Esophagus (tissue), 2 donors: ENCODE data around the gene ST14. TPM values are rescaled to one million over a fixed set of nuclear protein-coding genes. Genes with fewer than 3 reads are reported as not detected.

Experiments used
- H3K27ac ChIP-seq, 2 donors: one replicate each; pipeline ENCODE4 v1.5.1; 2013; ENCODE audit warnings: low read depth in 2 of 2, mild to moderate bottlenecking in 2 of 2, inconsistent platforms in 1 of 2, low read length in 1 of 2, moderate library complexity in 1 of 2
- H3K27me3 ChIP-seq, 2 donors: one replicate each; pipeline ENCODE4 v1.6.1; 2013; ENCODE audit warnings: low read length in 2 of 2, control low read depth in 1 of 2, mild to moderate bottlenecking in 1 of 2; ENCODE audit not compliant: insufficient read depth in 2 of 2, control insufficient read depth in 1 of 2
- H3K36me3 ChIP-seq, 2 donors: one replicate each; pipeline ENCODE4 v1.6.1; 2013; ENCODE audit warnings: low read length in 1 of 2; ENCODE audit not compliant: control insufficient read depth in 2 of 2, insufficient read depth in 2 of 2
- H3K4me1 ChIP-seq, 2 donors: one replicate each; pipeline ENCODE4 v1.6.1; 2013; ENCODE audit warnings: low read length in 1 of 2; ENCODE audit not compliant: control insufficient read depth in 2 of 2, insufficient read depth in 2 of 2
- H3K4me3 ChIP-seq, 2 donors: one replicate each; pipeline ENCODE4 v1.5.1; 2013; ENCODE audit warnings: low read length in 2 of 2, mild to moderate bottlenecking in 2 of 2, low read depth in 1 of 2, moderate library complexity in 1 of 2
- H3K9me3 ChIP-seq, 2 donors: one replicate each; pipeline ENCODE4 v1.6.1; 2013; ENCODE audit warnings: mild to moderate bottlenecking in 2 of 2, low read depth in 1 of 2, low read length in 1 of 2, moderate library complexity in 1 of 2; ENCODE audit not compliant: control insufficient read depth in 2 of 2, insufficient read depth in 1 of 2
- WGBS, 2 donors: extraction: QIAGEN DNeasy Blood & Tissue Kit; methylation state at CpG; one replicate each; pipeline ENCODE4 v1.1.7; 2013; 5-methylcytosine and 5-hydroxymethylcytosine counted together
- polyA plus RNA-seq, 2 donors: library from polyadenylated mRNA; stranded (reverse); fragments of 200-250 nt; gene quantifications; one replicate each; pipeline ENCODE4 v1.2.3, GENCODE V29; 2013
- donor health status: healthy with polysubstance abuse.
- donor health status: Bipolar disorder and iron deficiency.

ST14 gene
- polyA plus RNA-seq: 10 to 100 TPM; 69.6 to 86.4 TPM

DNA sequence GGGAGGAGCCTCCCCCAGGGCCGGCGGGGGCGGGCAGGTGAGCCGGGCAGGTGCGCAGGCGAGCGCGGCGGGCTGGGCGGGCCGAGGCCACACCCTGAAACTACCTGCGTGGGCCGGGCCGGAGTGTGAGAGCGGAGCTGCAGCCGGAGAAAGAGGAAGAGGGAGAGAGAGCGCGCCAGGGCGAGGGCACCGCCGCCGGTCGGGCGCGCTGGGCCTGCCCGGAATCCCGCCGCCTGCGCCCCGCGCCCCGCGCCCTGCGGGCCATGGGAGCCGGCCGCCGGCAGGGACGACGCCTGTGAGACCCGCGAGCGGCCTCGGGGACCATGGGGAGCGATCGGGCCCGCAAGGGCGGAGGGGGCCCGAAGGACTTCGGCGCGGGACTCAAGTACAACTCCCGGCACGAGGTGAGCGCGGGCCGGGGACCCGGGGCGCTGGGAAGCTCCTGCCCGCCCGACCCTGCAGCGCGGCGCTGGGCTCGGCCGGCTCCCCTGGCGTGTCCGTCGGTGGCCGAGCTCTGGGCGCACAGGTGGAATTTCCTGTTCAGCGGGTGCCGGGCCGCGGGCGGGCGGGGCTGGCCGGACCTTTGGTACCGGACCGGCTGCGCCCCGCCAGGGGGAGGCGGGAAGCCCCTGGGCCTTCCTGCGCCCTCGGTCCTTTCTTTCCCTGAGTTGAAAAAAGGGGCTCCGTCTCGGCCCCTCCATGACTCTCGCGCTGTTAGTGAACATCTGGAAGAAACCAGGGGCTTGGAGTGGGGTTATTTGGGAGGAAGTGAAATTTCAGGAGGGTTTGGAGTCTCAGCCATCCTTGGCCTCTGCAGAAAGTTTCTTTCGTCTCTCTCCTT is at the start of gene ST14:
Gene ST14 (plus strand): TSS at position 126 of the 841 bp plus-strand sequence. CDS start 198 bp downstream, at position 324.
- 2 to 3% methylated on average over 69 to 89 of the region's 89 CpGs for WGBS, 2 donors
- peak within 1 kb of the TSS; percentile 71 to 89 for H3K4me3 ChIP-seq
- H3K27me3 ChIP-seq: no peaks in the 10 kb centered on the region
- H3K27ac ChIP-seq: peak within 1 kb of the TSS; percentile 80 to 89
- peaks cover 13 to 21% of the 10 kb centered on the region in 2 donors for H3K4me1 ChIP-seq
- peaks cover 0 to 6% of the 10 kb centered on the region in 2 donors for H3K36me3 ChIP-seq
- no peaks in the 10 kb centered on the region for H3K9me3 ChIP-seq

DNA sequence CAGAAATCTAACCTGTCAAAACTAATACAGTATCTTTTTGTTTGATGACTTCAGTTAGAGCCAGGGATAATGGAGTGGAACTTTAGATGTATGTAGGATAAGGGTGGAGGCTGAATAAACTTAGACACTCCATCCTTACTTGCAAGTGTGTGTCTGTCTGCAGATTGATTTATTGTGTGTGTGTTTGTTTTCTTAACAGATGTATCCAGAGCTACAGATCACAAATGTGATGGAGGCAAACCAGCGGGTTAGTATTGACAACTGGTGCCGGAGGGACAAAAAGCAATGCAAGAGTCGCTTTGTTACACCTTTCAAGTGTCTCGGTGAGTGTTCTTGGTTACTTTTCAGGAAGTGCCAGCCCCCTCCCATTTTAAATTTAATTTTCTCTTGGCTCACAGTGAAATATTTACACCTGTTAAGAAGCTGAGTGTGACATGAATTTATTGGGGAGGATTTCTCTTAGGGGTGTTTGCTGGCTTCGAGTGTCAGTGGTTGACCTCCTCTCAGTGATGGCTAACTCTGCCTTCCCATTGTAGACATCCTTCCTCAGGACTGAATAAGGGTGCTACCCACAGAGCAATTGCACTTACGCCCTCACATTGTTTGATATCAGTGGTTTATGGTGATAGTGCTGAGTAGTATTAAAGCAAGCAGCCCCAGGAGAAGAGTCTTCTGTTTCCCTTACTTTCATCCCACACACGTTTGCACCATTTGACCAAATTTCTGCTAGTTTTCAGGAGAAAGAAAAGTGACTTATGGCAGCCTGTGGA is 49.1 kb upstream of the ST14 start:
- 91 to 95% methylated on average over 7 of the region's 7 CpGs for WGBS, 2 donors
- no peaks in the 10 kb centered on the region for H3K27me3 ChIP-seq

DNA sequence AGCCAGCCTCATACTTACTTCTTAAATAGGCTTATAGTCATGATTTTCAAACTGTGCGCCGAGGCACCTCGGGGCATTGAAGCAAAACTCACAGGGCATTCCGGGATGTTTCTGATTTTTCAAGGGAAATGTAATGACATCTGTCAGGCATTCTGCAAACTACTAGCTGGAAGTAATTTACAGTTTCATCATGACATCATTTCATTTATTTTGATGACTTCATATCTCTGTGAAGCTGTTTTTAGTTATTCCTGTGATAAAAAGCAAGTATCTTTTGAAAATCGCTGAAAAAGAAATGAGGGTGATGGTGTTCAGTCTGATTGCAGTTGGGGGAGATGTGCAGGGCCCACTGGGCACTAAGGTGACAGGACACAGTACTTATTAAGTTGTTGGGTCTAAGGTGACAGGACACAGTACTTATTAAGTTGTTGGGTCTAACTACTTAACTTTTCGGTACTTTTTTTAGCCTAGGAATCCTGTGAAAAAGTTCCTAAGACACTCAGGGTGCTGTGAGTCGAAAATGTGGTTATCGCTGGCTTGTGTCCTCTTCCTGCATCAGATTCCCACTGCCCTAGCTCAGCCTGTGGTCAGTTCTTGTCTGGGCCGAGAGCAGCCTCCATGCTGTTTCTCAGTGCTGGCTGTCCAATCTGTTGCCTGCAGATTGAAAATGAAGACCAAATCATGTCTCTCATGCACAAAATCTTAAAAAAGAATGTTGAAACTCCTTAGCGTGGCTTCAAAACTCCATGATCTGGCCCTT is 47.3 kb upstream of the ST14 start:
- Histone ChIP-seq H3K9me3 (no peaks in the 10 kb centered on the region), H3K4me3 (no peak overlapping the region), H3K4me1 (no peaks in the 10 kb centered on the region), H3K36me3 (peaks cover 5 to 12% of the 10 kb centered on the region in 2 donors), H3K27me3 (no peaks in the 10 kb centered on the region), H3K27ac (no peak overlapping the region)
- 92 to 95% methylated on average over 10 of the region's 10 CpGs for WGBS, 2 donors

More for the DNA sequence above, 49.1 kb upstream of the ST14 start:
- no peak overlapping the region for H3K27ac ChIP-seq
- H3K36me3 ChIP-seq: peaks cover 5 to 12% of the 10 kb centered on the region in 2 donors
- no peaks in the 10 kb centered on the region for H3K9me3 ChIP-seq
- H3K4me3 ChIP-seq: no peak overlapping the region
- no peaks in the 10 kb centered on the region for H3K4me1 ChIP-seq

DNA sequence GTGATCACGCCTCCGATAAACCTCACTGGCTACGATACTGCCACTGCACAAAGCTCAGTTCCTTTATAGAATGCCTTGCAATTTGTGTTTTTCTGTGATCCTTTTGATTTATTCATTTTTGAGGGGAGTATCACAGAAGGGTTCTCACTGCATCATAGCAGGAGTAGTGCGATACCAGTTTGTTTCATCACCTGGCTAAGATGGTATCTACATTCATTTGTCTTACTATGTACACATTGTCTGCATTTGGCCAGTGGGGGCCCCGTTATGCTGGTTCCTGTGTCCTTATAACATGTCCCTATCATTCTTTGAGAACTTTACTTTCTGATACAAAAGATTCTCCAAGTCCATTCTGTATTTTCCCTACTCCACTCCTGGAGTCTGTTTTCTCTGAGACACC is 45.3 kb upstream of the ST14 start:
- Histone ChIP-seq H3K4me3 (no peak overlapping the region), H3K27me3 (no peaks in the 10 kb centered on the region), H3K9me3 (no peaks in the 10 kb centered on the region), H3K36me3 (peaks cover 5 to 12% of the 10 kb centered on the region in 2 donors), H3K4me1 (peaks cover 0 to 3% of the 10 kb centered on the region in 2 donors), H3K27ac (no peak overlapping the region)
- 85 to 92% methylated on average over 5 of the region's 5 CpGs for WGBS, 2 donors

DNA sequence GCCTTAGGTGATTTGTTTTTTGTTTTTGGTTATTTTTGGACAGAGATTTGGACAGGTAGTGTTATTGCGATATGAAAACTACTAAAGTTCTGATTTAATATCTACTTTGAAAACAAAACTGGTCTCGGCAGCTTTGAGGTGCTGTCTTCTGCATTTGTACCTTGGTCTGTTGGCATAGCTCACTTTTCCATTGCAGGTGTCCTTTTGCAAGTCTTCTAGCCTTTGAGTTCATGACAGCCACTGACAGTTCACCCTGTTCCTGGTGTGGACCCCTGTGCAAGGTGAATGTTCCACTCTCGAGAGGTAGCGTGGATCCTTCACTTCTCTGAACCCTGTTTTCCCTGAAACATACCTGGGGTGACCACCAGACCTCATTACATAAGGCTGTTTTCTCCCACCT is 44.9 kb upstream of the ST14 start:
- Histone ChIP-seq H3K9me3 (no peaks in the 10 kb centered on the region), H3K27me3 (no peaks in the 10 kb centered on the region), H3K36me3 (peaks cover 5 to 12% of the 10 kb centered on the region in 2 donors), H3K4me1 (peaks cover 0 to 3% of the 10 kb centered on the region in 2 donors), H3K4me3 (no peak overlapping the region), H3K27ac (no peak overlapping the region)
- WGBS, 2 donors: 81 to 92% methylated on average over 4 of the region's 4 CpGs

DNA sequence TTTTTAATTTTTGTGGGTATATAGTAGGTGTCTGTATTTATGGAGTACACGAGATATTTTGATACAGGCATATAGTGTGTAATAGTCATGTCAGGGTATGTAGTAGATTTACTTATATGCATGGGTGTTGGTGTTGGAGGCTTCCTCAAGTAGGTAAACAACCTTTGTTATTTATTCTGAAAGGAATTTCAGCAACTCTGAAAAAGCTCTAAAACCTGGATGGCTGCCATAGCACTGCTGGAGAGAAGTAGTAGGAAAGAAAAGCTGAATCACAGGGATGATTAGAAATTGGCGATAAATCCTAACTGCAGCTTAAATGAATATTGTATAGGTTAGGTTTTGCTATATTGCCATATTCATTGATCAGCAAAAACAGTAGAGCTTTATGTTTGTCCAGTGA is 44.4 kb upstream of the ST14 start:
- WGBS, 2 donors: 56 to 58% methylated on average over 2 of the region's 2 CpGs
- H3K27me3 ChIP-seq: no peaks in the 10 kb centered on the region
- H3K4me1 ChIP-seq: peaks cover 0 to 3% of the 10 kb centered on the region in 2 donors
- no peaks in the 10 kb centered on the region for H3K9me3 ChIP-seq
- no peak overlapping the region for H3K27ac ChIP-seq
- no peak overlapping the region for H3K4me3 ChIP-seq
- H3K36me3 ChIP-seq: peaks cover 5 to 12% of the 10 kb centered on the region in 2 donors

DNA sequence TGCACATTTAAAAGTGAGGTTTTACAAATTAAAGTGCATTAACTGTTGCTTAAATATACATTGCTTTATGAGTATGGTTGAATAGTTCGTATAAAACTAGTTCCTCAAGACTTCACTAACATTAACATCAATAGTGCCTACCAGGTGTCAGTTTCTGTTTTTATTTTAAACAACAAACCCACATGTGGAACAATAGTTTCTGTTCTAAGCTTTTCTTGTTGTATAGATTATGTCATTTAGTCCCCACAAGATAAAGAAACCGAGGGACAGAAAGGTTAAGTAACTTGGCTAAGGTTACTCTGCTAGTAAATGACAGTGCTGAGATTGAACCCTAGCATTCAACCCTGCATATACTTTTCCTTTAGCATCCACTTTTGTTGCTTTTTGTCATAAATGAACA is 41.4 kb upstream of the ST14 start:
- Histone ChIP-seq H3K36me3 (peaks cover 3 to 4% of the 10 kb centered on the region in 2 donors), H3K27ac (no peak overlapping the region), H3K27me3 (no peaks in the 10 kb centered on the region), H3K9me3 (no peaks in the 10 kb centered on the region), H3K4me1 (peaks cover 0 to 3% of the 10 kb centered on the region in 2 donors), H3K4me3 (no peak overlapping the region)
- WGBS, 2 donors: 68 to 88% methylated on average over 2 of the region's 2 CpGs

DNA sequence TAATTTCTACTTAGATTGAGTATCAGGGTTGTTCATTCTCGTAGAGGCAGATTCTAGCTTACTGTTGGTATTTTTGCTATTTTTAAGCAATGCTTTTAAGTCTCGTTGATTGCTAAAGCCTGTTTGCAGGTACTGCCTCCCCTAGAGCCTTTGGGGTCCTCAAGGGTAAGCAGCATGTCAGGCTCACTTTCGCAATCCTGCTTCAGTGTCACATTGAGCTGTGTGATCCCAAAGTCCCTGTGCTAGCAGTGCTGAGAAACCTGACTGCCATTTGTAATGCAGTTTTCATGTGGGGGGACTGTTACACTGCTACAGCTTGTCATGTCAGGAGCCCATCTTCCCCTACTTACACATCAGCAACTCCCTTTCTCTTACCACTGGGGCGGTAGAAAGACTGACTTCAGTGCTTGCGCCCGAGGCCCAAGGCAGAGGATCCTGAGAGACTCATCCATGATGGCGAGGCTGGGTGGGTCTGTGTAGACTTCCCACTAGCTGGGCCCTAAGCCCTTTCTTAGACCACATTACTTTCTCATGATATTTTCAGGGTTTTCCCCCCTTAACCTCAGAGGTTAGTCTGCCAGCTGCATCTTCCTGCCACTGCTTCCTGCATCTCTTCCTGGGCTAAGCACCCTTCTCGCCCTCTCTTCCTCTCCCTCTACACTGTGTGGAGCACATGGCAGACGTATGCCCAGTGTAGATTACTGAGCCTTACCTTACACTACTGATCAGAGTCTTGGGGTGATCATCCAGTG is 40.8 kb upstream of the ST14 start:
- Histone ChIP-seq H3K4me3 (no peak overlapping the region), H3K4me1 (peaks cover 0 to 7% of the 10 kb centered on the region in 2 donors), H3K9me3 (no peaks in the 10 kb centered on the region), H3K27me3 (no peaks in the 10 kb centered on the region), H3K36me3 (peaks cover 4 to 10% of the 10 kb centered on the region in 2 donors), H3K27ac (no peak overlapping the region)
- WGBS, 2 donors: 85 to 87% methylated on average over 9 of the region's 9 CpGs
